Mucosa of descending colon (tissue), 3 donors: ENCODE results near the gene PEX16. TPM values are rescaled to one million over a fixed set of nuclear protein-coding genes. Genes with fewer than 3 reads are reported as not detected.

Experiments
- ATAC-seq: fragments of 200-7000 bp; cut with Tn5 transposase; one replicate; pipeline ENCODE4 v1.9.1; 2020; ENCODE audit warnings: mild to moderate bottlenecking, moderate library complexity
- DNase-seq, 3 donors: peaks; one replicate each; pipeline ENCODE4 v3.0.0-alpha.2; 2020
- H3K36me3 ChIP-seq: fragments of 200-600 bp; one replicate; pipeline ENCODE4 v1.8.0; 2021; ENCODE audit warnings: low read depth, mild to moderate bottlenecking
- H3K4me1 ChIP-seq: fragments of 200-600 bp; one replicate; pipeline ENCODE4 v1.8.0; 2021; ENCODE audit warnings: low read depth, mild to moderate bottlenecking
- H3K4me3 ChIP-seq: fragments of 200-600 bp; one replicate; pipeline ENCODE4 v1.8.0; 2021; ENCODE audit warnings: mild to moderate bottlenecking
- H3K9me3 ChIP-seq: fragments of 200-600 bp; one replicate; pipeline ENCODE4 v1.8.0; 2021; ENCODE audit warnings: mild to moderate bottlenecking
- CTCF ChIP-seq: fragments of 200-600 bp; IDR thresholded peaks from one replicate; pipeline ENCODE4 v1.8.0; 2022; ENCODE audit warnings: antibody characterized with exemption, mild to moderate bottlenecking
- intact Hi-C, 2 donors: fragments of 100-400 bp; cut with DNase I in 1 of 2; cut with micrococcal nuclease in 1 of 2; formaldehyde crosslinking; loops; one replicate each; pipeline versions ENCODE4 v1.11.0 to v1.11.1; 2022; cut with DNase I, micrococcal nuclease
- total RNA-seq, 3 donors: library from RNA; stranded (reverse); fragmentation: NEBNext Ultra II Directional in 2 of 3; extraction: Animal tissue kit (Norgen Biotek cat#: 25700) in 2 of 3; gene quantifications; one replicate each; pipeline versions ENCODE4 v1.2.1 to v1.2.4, GENCODE V29; 2021 to 2023
- donor health status: DM: no; HTN: no; CAD: no; lungs with moderate emphysema.
- donor health status: DM: no; HTN: no; CAD: no.
- donor health status: DM: no; HTN: yes; CAD: no.

The PEX16 gene
- total RNA-seq, 3 donors from 2014 or later: 34.9 to 49.1 (median 39.7) TPM

- Histone ChIP-seq H3K36me3 (no peaks in the 10 kb centered on the region), H3K4me1 (no peaks in the 10 kb centered on the region), H3K9me3 (no peaks in the 10 kb centered on the region), H3K4me3 (no peak overlapping the region)
- no peak for TF ChIP-seq CTCF
- DNase-seq (no peak), ATAC-seq (no peak)
- intact Hi-C loops: no loop called here
Observed at GRCh38 chr11:45949992-45950407, 32.3 kb upstream of the PEX16 start.

- Histone ChIP-seq H3K4me1 (no peaks in the 10 kb centered on the region), H3K9me3 (no peaks in the 10 kb centered on the region), H3K36me3 (no peaks in the 10 kb centered on the region), H3K4me3 (no peak overlapping the region)
- no peak for TF ChIP-seq CTCF
- intact Hi-C loops: no loop called here
- ATAC-seq (no peak), DNase-seq (no peak)
Observed at GRCh38 chr11:45948356-45948755, 30.7 kb upstream of the PEX16 start.

GRCh38 chr11:45947885-45948284 lies 30.2 kb upstream of the PEX16 start:
- Histone ChIP-seq H3K36me3 (no peaks in the 10 kb centered on the region), H3K4me3 (no peak overlapping the region), H3K4me1 (no peaks in the 10 kb centered on the region), H3K9me3 (no peaks in the 10 kb centered on the region)
- ATAC-seq: no peak
- TF ChIP-seq CTCF: no peak
- intact Hi-C loops: no loop called here
- DNase-seq: no peak

- no peak overlapping the region for H3K4me3 ChIP-seq
- H3K9me3 ChIP-seq: no peaks in the 10 kb centered on the region
- ATAC-seq (no peak), DNase-seq (no peak)
- no peak for TF ChIP-seq CTCF
- no peaks in the 10 kb centered on the region for H3K36me3 ChIP-seq
- intact Hi-C loops: no loop called here
- no peaks in the 10 kb centered on the region for H3K4me1 ChIP-seq
Observed at GRCh38 chr11:45945397-45945999, 27.8 kb upstream of the PEX16 start.

- no peaks in the 10 kb centered on the region for H3K36me3 ChIP-seq
- no peak for TF ChIP-seq CTCF
- DNase-seq: no peak
- no peak for ATAC-seq
- H3K4me1 ChIP-seq: no peaks in the 10 kb centered on the region
- intact Hi-C loops: no loop called here
- no peak overlapping the region for H3K4me3 ChIP-seq
- H3K9me3 ChIP-seq: no peaks in the 10 kb centered on the region
Observed at GRCh38 chr11:45942381-45942780, 24.7 kb upstream of the PEX16 start.

GRCh38 chr11:45941285-45941684 lies 23.6 kb upstream of the PEX16 start:
- no peak for TF ChIP-seq CTCF
- no peaks in the 10 kb centered on the region for H3K4me1 ChIP-seq
- H3K36me3 ChIP-seq: no peaks in the 10 kb centered on the region
- no peak overlapping the region for H3K4me3 ChIP-seq
- intact Hi-C loops: no loop called here
- no peaks in the 10 kb centered on the region for H3K9me3 ChIP-seq
- no peak for DNase-seq
- no peak for ATAC-seq
